ENCODE results near the gene TRIM63. TPM values are rescaled to one million over a fixed set of nuclear protein-coding genes. Genes with fewer than 3 reads are reported as not detected.

TRIM63 gene
- total and polyA plus RNA-seq, 2 donors (not counting 3 experiments of a cell fraction or from before 2014, with no cell fraction given): not detected

DNA sequence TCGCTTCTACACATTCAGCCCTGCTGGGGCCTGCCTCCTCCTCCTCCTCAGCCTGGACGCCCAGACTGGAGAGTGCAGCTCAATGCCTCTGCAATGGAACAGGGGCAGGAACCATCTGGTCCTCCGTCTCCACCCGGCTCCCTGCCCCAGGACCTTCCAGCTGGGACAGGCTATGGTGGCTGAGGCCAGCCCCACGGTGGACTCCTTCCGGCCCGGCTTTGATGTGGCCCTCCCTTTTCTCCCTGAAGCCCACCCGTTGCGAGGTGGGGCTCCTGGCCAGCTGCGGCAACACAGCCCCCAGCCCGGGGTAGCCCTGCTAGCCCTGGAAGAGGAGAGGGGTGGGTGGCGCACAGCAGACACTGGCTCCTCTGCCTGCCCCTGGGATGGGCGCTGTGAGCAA lies 44.4 kb downstream of the TRIM63 start:
- intact Hi-C loops (cut with micrococcal nuclease): no loop called here
- Histone ChIP-seq H3K27ac (ENCODE audit: insufficient read depth, low read depth, low read length) (no peak overlapping the region), H2AFZ (ENCODE audit: low read depth, low read length) (no peak overlapping the region), H3K9ac (replicated peaks; ENCODE audit: extremely low read depth, insufficient read depth, low read length) (no peak overlapping the region), H3K4me2 (ENCODE audit: insufficient read depth, low read length) (no peak overlapping the region), H3K27me3 (ENCODE audit: control insufficient read depth in 2 of 2, insufficient read depth in 2 of 2, low read length in 2 of 2) (peaks cover 2 to 4% of the 10 kb centered on the region in 2 experiments), H3K9me3 (replicated peaks; ENCODE audit: control insufficient read depth, insufficient read depth, low read length) (no peaks in the 10 kb centered on the region), H3K36me3 (ENCODE audit: control insufficient read depth in 2 of 2, extremely low read depth in 1 of 2, insufficient read depth in 2 of 2, low read length in 2 of 2) (no peaks in the 10 kb centered on the region), H3K4me3 (replicated peaks in 1 of 3; ENCODE audit: insufficient read depth in 1 of 3, low read depth in 1 of 3, low read length in 3 of 3) (no peak overlapping the region), H3K9me1 (replicated peaks; ENCODE audit: control insufficient read depth, extremely low read depth, insufficient read depth, low read length) (no peaks in the 10 kb centered on the region), H3K79me2 (ENCODE audit: control insufficient read depth, insufficient read depth, low read length) (no peaks in the 10 kb centered on the region), H3K4me1 (ENCODE audit: control insufficient read depth, extremely low read depth, insufficient read depth, low read length) (no peaks in the 10 kb centered on the region), H4K20me1 (replicated peaks; ENCODE audit: control insufficient read depth, extremely low read depth, insufficient read depth, low read length) (no peaks in the 10 kb centered on the region)
- no peak for TF ChIP-seq JUN (IDR thresholded peaks at IDR 0.05; ENCODE audit: borderline replicate concordance, insufficient read depth, insufficient read length, low read depth)
- TF ChIP-seq, protein P1, sequence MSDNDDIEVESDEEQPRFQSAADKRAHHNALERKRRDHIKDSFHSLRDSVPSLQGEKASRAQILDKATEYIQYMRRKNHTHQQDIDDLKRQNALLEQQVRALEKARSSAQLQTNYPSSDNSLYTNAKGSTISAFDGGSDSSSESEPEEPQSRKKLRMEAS (IDR thresholded peaks at IDR 0.05; ENCODE audit: insufficient read depth, insufficient read length): no peak
- TF ChIP-seq GATA2 (IDR thresholded peaks at IDR 0.05; ENCODE audit: insufficient read depth, insufficient read length, low read depth, low read length): no peak
- no peak for TF ChIP-seq POLR2A (IDR thresholded peaks at IDR 0.05; ENCODE audit: low read depth, low read length)
- no peak for TF ChIP-seq EZH2 (IDR thresholded peaks at IDR 0.05; ENCODE audit: borderline replicate concordance, low read depth, low read length, severe bottlenecking)
- no peak for TF ChIP-seq POLR2AphosphoS5 (IDR thresholded peaks at IDR 0.05; ENCODE audit: insufficient read depth, low read depth, low read length)
- TF ChIP-seq MYC (IDR thresholded peaks at IDR 0.05; ENCODE audit: low read depth, low read length): no peak
- TF ChIP-seq, protein P2, sequence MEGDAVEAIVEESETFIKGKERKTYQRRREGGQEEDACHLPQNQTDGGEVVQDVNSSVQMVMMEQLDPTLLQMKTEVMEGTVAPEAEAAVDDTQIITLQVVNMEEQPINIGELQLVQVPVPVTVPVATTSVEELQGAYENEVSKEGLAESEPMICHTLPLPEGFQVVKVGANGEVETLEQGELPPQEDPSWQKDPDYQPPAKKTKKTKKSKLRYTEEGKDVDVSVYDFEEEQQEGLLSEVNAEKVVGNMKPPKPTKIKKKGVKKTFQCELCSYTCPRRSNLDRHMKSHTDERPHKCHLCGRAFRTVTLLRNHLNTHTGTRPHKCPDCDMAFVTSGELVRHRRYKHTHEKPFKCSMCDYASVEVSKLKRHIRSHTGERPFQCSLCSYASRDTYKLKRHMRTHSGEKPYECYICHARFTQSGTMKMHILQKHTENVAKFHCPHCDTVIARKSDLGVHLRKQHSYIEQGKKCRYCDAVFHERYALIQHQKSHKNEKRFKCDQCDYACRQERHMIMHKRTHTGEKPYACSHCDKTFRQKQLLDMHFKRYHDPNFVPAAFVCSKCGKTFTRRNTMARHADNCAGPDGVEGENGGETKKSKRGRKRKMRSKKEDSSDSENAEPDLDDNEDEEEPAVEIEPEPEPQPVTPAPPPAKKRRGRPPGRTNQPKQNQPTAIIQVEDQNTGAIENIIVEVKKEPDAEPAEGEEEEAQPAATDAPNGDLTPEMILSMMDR (IDR thresholded peaks at IDR 0.05; ENCODE audit: extremely low read depth in 1 of 2, insufficient read depth in 1 of 2, low read depth in 1 of 2, low read length in 2 of 2): no peak
- no peak for TF ChIP-seq FOS (IDR thresholded peaks at IDR 0.05; ENCODE audit: borderline replicate concordance, insufficient read depth, low read length)
- BruUV-seq (replicated peaks): no TSS peak
- dilution Hi-C loops (cut with MboI; ENCODE audit: extremely low pct_ligation_motif_present, low sequenced_read_pairs): no loop called here
- DNase-seq (ENCODE audit: low read depth, low spot score): no peak
- CTCF ChIA-PET: interaction anchor here (2.0 to 2.9 kb wide), 2 partner anchors 12 to 128 kb away, joined by 6 to 8 read pairs; no protein-coding TSS in a partner anchor
- POLR2A ChIA-PET: no interaction called here
- FAIRE-seq: no peak
